GM12878 (cell line): ENCODE results near the gene HK2. TPM values are rescaled to one million over a fixed set of nuclear protein-coding genes. Genes with fewer than 3 reads are reported as not detected.
"Not testable (repeated sequence)": the region's sequence is repeated elsewhere in the genome, so short reads cannot be mapped to it uniquely, and the experiment has no call there.

Experiments used
- ATAC-seq: fragments of 200-7000 bp; cut with Tn5 transposase; 3 replicates; pipeline ENCODE4 v1.9.1; 2020; ENCODE audit warnings: mild to moderate bottlenecking, moderate library complexity
- BruUV-seq: library from RNA; stranded (reverse); fragments of 400-500 nt; replicated peaks from 2 replicates; lab custom pipeline; 2021; lab: Mats Ljungman, UMichigan
- CTCF ChIA-PET: fragments of 300-600 bp; sonication (Branson Sonifier 250); formaldehyde crosslinking; extraction: SDS; loops from one replicate; lab custom pipeline; 2021; ENCODE audit warnings: inconsistent platforms; lab: Yijun Ruan, JAX
- POLR2A ChIA-PET: fragments of 350-600 bp; formaldehyde crosslinking; extraction: SDS; loops from one replicate; lab custom pipeline; 2021; ENCODE audit warnings: inconsistent platforms; lab: Charles Lee
- RAD21 ChIA-PET: fragments of 300-600 bp; sonication (Branson Sonifier 250); formaldehyde crosslinking; loops from one replicate; lab custom pipeline; 2023; ENCODE audit warnings: antibody characterized with exemption; ENCODE audit not compliant: unreplicated experiment; lab: Charles Lee
- SMC1A ChIA-PET: fragments of 300-600 bp; sonication (Branson Sonifier 250); formaldehyde crosslinking; loops from one replicate; lab custom pipeline; 2023; ENCODE audit not compliant: unreplicated experiment, uncharacterized antibody; lab: Charles Lee
- DNase-seq: peaks from one replicate; pipeline ENCODE4 v3.0.0-alpha.2; 2011; ENCODE audit warnings: low read depth, low spot score
- FAIRE-seq: peaks from 3 replicates; lab custom pipeline; 2011; peaks lifted over from hg19 to GRCh38; lab: Jason Lieb, UNC
- H2AFZ ChIP-seq: 2 replicates; pipeline ENCODE4 v1.6.0; 2011; ENCODE audit warnings: low read depth, low read length, control low read depth; ENCODE audit not compliant: control insufficient read depth
- H3K27ac ChIP-seq: 2 replicates; pipeline ENCODE4 v1.5.1; 2011; ENCODE audit warnings: control low read depth; ENCODE audit not compliant: control insufficient read depth, insufficient read depth
- H3K27me3 ChIP-seq, 2 experiments: replicated peaks in 1 of 2; 2 replicates each; pipeline versions ENCODE4 v1.6.0 to v1.6.1; 2011; ENCODE audit warnings: low read length in 1 of 2; ENCODE audit not compliant: control insufficient read depth in 2 of 2, insufficient read depth in 2 of 2
- H3K36me3 ChIP-seq, 2 experiments: 2 replicates each; pipeline ENCODE4 v1.5.1; 2011; ENCODE audit warnings: low read length in 1 of 2; ENCODE audit not compliant: control insufficient read depth in 2 of 2, insufficient read depth in 2 of 2
- H3K4me1 ChIP-seq: 2 replicates; pipeline ENCODE4 v1.6.1; 2011; ENCODE audit warnings: mild to moderate bottlenecking, low read length, moderate library complexity, mixed read lengths; ENCODE audit not compliant: control insufficient read depth, insufficient read depth
- H3K4me2 ChIP-seq: 2 replicates; pipeline ENCODE4 v1.6.0; 2011; ENCODE audit warnings: control low read depth; ENCODE audit not compliant: control insufficient read depth, insufficient read depth
- H3K4me3 ChIP-seq: fragments of 200-600 bp; sonication (generic); 2 replicates; pipeline ENCODE4 v1.5.1; 2016
- H3K79me2 ChIP-seq: 2 replicates; pipeline ENCODE4 v1.6.0; 2011; ENCODE audit warnings: low read length; ENCODE audit not compliant: control insufficient read depth, insufficient read depth
- H3K9ac ChIP-seq: 2 replicates; pipeline ENCODE4 v1.8.0; 2011; ENCODE audit warnings: low read length, control low read depth, mixed read lengths; ENCODE audit not compliant: control insufficient read depth, insufficient read depth
- H3K9me3 ChIP-seq: replicated peaks from 3 replicates; pipeline ENCODE4 v1.5.1; 2011; ENCODE audit warnings: mild to moderate bottlenecking, low read length; ENCODE audit not compliant: control insufficient read depth, insufficient read depth
- H4K20me1 ChIP-seq: 2 replicates; pipeline ENCODE4 v1.6.0; 2011; ENCODE audit not compliant: control insufficient read depth, insufficient read depth
- CBFB ChIP-seq: IDR thresholded peaks from 2 replicates; pipeline ENCODE4 v1.6.1; 2016; ENCODE audit warnings: antibody characterized with exemption, low read depth
- WGBS: methylation state at CpG from one replicate; pipeline ENCODE4 v1.1.6; 2016; ENCODE audit warnings: low lambda C conversion rate; ENCODE audit not compliant: insufficient replicate concordance, insufficient coverage; ENCODE audit errors: missing lambda C conversion rate; 5-methylcytosine and 5-hydroxymethylcytosine counted together
- in situ Hi-C: fragments of 300-500 bp; cut with MboI; formaldehyde crosslinking; loops from 9 replicates; pipeline ENCODE4 v1.14.3; 2018; ENCODE audit warnings: mixed read lengths
- intact Hi-C: fragments of 100-400 bp; cut with micrococcal nuclease; formaldehyde crosslinking; loops from one replicate; pipeline ENCODE4 v1.14.2; 2022; ENCODE audit not compliant: unreplicated experiment
- polyA plus RNA-seq, 11 experiments: library from polyadenylated mRNA; depleted of rRNA in 4 of 11; unstranded in 6 of 11; stranded (reverse) in 5 of 11; fragments of >200 nt; fragmentation: Nextera tagmentation in 4 of 11; fragmentation: Illumina TruSeq in 1 of 11; extraction: Ambion mirVana in 4 of 11; extraction: Trizol in 1 of 11; gene quantifications; 1 replicate in 1 of 11; 2 replicates in 10 of 11; pipeline versions ENCODE4 v1.2.1 to v1.2.3, GENCODE V29; 2011 to 2016; ENCODE audit warnings: inconsistent platforms in 2 of 11, missing spikeins in 2 of 11, low read depth in 1 of 11
- total RNA-seq, 4 experiments: library from RNA; depleted of rRNA in 3 of 4; stranded (reverse); fragments of >200 nt in 3 of 4; fragmentation: Illumina TruSeq in 1 of 4; extraction: Trizol in 1 of 4; gene quantifications; 2 replicates each; pipeline versions ENCODE4 v1.2.1 to v1.2.3, GENCODE V29; 2013 to 2021
- TF ChIP-seq, protein P1 (sequence below): fragments of 450-650 bp; IDR thresholded peaks from 2 replicates; pipeline ENCODE4 v1.6.1; 2018; ENCODE audit warnings: borderline replicate concordance, mild to moderate bottlenecking; ENCODE audit not compliant: partially characterized antibody

Gene HK2
- total and polyA plus RNA-seq, 10 of the 15 experiments (the other 5 are each of a cell fraction or from before 2014, with no cell fraction given), result 5.0 to 73.1 (median 20.2) TPM

DNA sequence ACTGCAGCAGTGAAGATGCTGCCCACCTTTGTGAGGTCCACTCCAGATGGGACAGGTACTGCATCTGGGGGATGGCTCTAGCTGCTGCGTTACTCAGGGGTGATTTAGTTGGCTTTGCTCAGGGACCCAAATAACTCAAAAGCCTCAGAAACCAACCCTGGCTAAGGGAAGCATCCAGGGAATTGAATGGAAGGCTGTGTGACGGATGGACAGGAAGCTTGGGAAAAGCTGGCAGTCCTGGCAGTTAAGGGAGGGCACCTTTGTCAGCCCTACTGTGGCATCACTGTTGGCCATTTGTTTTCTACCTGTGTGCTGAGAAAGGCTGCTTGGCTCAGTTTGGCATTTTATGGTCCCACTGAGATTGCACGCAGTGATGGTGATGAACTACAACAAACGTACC lies 20.5 kb downstream of the HK2 start (continued):
- TF ChIP-seq, protein P1, sequence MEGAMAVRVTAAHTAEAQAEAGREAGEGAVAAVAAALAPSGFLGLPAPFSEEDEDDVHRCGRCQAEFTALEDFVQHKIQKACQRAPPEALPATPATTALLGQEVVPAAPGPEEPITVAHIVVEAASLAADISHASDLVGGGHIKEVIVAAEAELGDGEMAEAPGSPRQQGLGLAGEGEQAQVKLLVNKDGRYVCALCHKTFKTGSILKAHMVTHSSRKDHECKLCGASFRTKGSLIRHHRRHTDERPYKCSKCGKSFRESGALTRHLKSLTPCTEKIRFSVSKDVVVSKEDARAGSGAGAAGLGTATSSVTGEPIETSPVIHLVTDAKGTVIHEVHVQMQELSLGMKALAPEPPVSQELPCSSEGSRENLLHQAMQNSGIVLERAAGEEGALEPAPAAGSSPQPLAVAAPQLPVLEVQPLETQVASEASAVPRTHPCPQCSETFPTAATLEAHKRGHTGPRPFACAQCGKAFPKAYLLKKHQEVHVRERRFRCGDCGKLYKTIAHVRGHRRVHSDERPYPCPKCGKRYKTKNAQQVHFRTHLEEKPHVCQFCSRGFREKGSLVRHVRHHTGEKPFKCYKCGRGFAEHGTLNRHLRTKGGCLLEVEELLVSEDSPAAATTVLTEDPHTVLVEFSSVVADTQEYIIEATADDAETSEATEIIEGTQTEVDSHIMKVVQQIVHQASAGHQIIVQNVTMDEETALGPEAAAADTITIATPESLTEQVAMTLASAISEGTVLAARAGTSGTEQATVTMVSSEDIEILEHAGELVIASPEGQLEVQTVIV, result no peak
- no peak for TF ChIP-seq CBFB

DNA sequence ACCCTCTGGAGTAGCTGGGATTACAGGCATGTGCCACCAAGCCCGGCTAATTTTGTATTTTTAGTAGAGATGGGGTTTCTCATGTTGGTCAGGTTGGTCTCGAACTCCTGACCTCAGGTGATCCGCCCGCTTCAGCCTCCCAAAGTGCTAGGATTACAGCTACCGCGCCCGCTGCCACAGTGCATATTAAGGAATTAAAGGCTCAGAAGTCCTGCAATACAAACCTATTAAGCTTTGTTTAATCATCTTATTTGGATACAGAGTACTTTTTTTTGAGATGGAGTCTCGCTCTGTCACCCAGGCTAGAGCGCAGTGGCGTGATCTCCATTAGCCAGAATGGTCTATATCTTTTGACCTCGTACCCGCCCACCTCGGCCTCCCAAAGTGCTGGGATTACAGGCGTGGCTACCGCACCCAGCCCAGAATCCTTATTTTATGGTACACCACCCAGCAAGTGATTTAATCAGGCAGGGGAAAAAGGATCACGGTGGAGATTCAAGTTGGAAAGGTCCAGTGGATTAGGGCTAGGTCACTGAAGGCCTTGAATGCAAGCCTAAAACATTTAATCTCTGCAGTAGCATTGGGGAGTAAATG lies 21.3 kb downstream of the HK2 start:
- BruUV-seq, H2AFZ ChIP-seq, SMC1A ChIA-PET, H3K9me3 ChIP-seq, RAD21 ChIA-PET, FAIRE-seq, CTCF ChIA-PET, intact Hi-C loops, H4K20me1 ChIP-seq, ATAC-seq, DNase-seq, H3K4me3 ChIP-seq, H3K4me2 ChIP-seq, H3K27ac ChIP-seq, H3K9ac ChIP-seq, in situ Hi-C loops, H3K27me3 ChIP-seq, POLR2A ChIA-PET: not testable (repeated sequence)
- Histone ChIP-seq H3K79me2 (peaks cover 44% of the 10 kb centered on the region), H3K36me3 (peaks cover 17 to 35% of the 10 kb centered on the region in 2 experiments), H3K4me1 (peaks cover 13% of the 10 kb centered on the region)
- 98% methylated on average over 16 of the region's 16 CpGs for WGBS
